K562 (cell line): Measurements from ENCODE around the gene ARHGAP30. TPM values are rescaled to one million over a fixed set of nuclear protein-coding genes. Genes with fewer than 3 reads are reported as not detected.

Experiments
- CXXC5 ChIP-seq: fragments of 250-450 bp; sonication (Bioruptor Pico); IDR thresholded peaks from 2 replicates; pipeline ENCODE4 v1.8.0; 2022; ENCODE audit warnings: inconsistent platforms, mild to moderate bottlenecking, moderate library complexity
- HDAC1 ChIP-seq, 2 experiments: fragments of 450-650 bp; IDR thresholded peaks; 2 replicates each; pipeline ENCODE4 v1.6.1; 2016 to 2017; ENCODE audit warnings: inconsistent platforms in 1 of 2, mild to moderate bottlenecking in 1 of 2, moderate library complexity in 1 of 2
- MAX ChIP-seq: sonication (generic); formaldehyde crosslinking; IDR thresholded peaks from 2 replicates; pipeline ENCODE4 v1.9.0; 2022; ENCODE audit warnings: mild to moderate bottlenecking, missing genetic modification reagents
- MLLT1 ChIP-seq, 2 experiments: fragments of 450-650 bp; IDR thresholded peaks; 2 replicates each; pipeline ENCODE4 v1.6.1; 2016
- PRPF4 ChIP-seq: fragments of 200-400 bp; formaldehyde crosslinking; IDR thresholded peaks from one replicate; pipeline ENCODE4 v1.6.1; 2017; ENCODE audit warnings: low read length, low read depth, mild to moderate bottlenecking; ENCODE audit not compliant: insufficient read depth, poor library complexity, severe bottlenecking
- RAD51 ChIP-seq: fragments of 450-650 bp; IDR thresholded peaks from 2 replicates; pipeline ENCODE4 v1.7.1; 2016; ENCODE audit warnings: low read depth, mild to moderate bottlenecking, borderline replicate concordance
- SUPT5H ChIP-seq: fragments of 450-650 bp; IDR thresholded peaks from 2 replicates; pipeline ENCODE4 v1.6.1; 2016
- ZBTB40 ChIP-seq, 2 experiments: fragments of 450-650 bp in 1 of 2; sonication (generic) in 1 of 2; formaldehyde crosslinking in 1 of 2; IDR thresholded peaks; 2 replicates each; pipeline versions ENCODE4 v1.7.1 to v1.9.0; 2016 to 2022; ENCODE audit warnings: inconsistent platforms in 1 of 2, mild to moderate bottlenecking in 1 of 2, missing genetic modification reagents in 1 of 2
- ZNF592 ChIP-seq: fragments of 450-650 bp; IDR thresholded peaks from 2 replicates; pipeline ENCODE4 v1.6.1; 2017; ENCODE audit warnings: antibody characterized with exemption, mild to moderate bottlenecking
- polyA plus RNA-seq, 8 experiments: library from polyadenylated mRNA; depleted of rRNA in 4 of 8; stranded (reverse) in 5 of 8; unstranded in 3 of 8; fragments of >200 nt; fragmentation: Nextera tagmentation in 2 of 8; fragmentation: Illumina TruSeq in 1 of 8; extraction: Ambion mirVana in 2 of 8; extraction: Trizol in 1 of 8; gene quantifications; 2 replicates each; pipeline versions ENCODE4 v1.2.1 to v1.2.3, GENCODE V29; 2011 to 2014; ENCODE audit warnings: inconsistent platforms in 1 of 8, missing spikeins in 1 of 8
- total RNA-seq, 7 experiments: library from RNA; depleted of rRNA in 6 of 7; stranded (reverse); fragments of >200 nt in 6 of 7; fragmentation: Illumina TruSeq in 2 of 7; extraction: Trizol in 2 of 7; gene quantifications; 2 replicates each; pipeline versions ENCODE4 v1.2.1 to v1.2.3, GENCODE V29; 2011 to 2021; ENCODE audit warnings: low replicate concordance in 1 of 7

Gene ARHGAP30
- total and polyA plus RNA-seq, 9 of the 15 experiments (the other 6 are each of a cell fraction or from before 2014, with no cell fraction given) = 0.01 to 0.73 (median 0.12) TPM

GRCh38 chr1:161009602-161010211, 60.0 kb downstream of the ARHGAP30 start (continued):
- TF ChIP-seq MLLT1 (IDR thresholded peaks at IDR 0.05) (peak in 1 of 2 experiments; percentile 51; a peak in 1 of 4 replicates), MAX (CRISPR knock-in tag) (peak; percentile 51; the same call in 1 of the 2 replicates), ZNF592 (peak; percentile 73; the same call in 1 of the 2 replicates), PRPF4 (no peak), RAD51 (0 out of 2 replicates have a peak, but pooled peaks have one; percentile 7), CXXC5 (peak; percentile 48; the same call in 1 of the 2 replicates), ZBTB40 (IDR thresholded peaks at IDR 0.05) (no peak), ZBTB40 (CRISPR knock-in tag; IDR thresholded peaks at IDR 0.05) (no peak), SUPT5H (no peak), HDAC1 (IDR thresholded peaks at IDR 0.05) (peak; percentile 8 to 54; a peak in 1 of 4 replicates)
